HG03064 (cell line): ENCODE data around the gene HYLS1.

Experiments
- ATAC-seq: cut with Tn5 transposase; IDR thresholded peaks from one replicate; pipeline ENCODE4 v1.9.1; 2021; ENCODE audit warnings: low read depth; ENCODE audit not compliant: unreplicated experiment

Gene HYLS1

GRCh38 chr11:125931668-125932067 is 44.2 kb downstream of the HYLS1 start:
- no peak for ATAC-seq

GRCh38 chr11:125932301-125932700 is 44.8 kb downstream of the HYLS1 start:
- no peak for ATAC-seq

- ATAC-seq: no peak
These were observed 45.8 kb downstream of the HYLS1 start for GRCh38 chr11:125933030-125933813.

- ATAC-seq: no peak
These were observed 47.0 kb downstream of the HYLS1 start for GRCh38 chr11:125934473-125934872.

- ATAC-seq: no peak
These were observed 47.6 kb downstream of the HYLS1 start for GRCh38 chr11:125935056-125935455.

- ATAC-seq: no peak
These were observed 48.2 kb downstream of the HYLS1 start for GRCh38 chr11:125935618-125936199.

GRCh38 chr11:125938418-125938817 is 51.0 kb downstream of the HYLS1 start:
- no peak for ATAC-seq

GRCh38 chr11:125939081-125939521 is 51.6 kb downstream of the HYLS1 start:
- ATAC-seq: no peak

- ATAC-seq: no peak
These were observed 52.7 kb downstream of the HYLS1 start for GRCh38 chr11:125940145-125940544.

GRCh38 chr11:125941267-125941618 is 53.8 kb downstream of the HYLS1 start:
- ATAC-seq: no peak

GRCh38 chr11:125941619-125942611 is 54.4 kb downstream of the HYLS1 start:
- ATAC-seq: no peak

- ATAC-seq: no peak
These were observed 55.4 kb downstream of the HYLS1 start for GRCh38 chr11:125942771-125943428.

- no peak for ATAC-seq
These were observed 56.3 kb downstream of the HYLS1 start for GRCh38 chr11:125943661-125944349.

GRCh38 chr11:125944350-125945010 is 57.0 kb downstream of the HYLS1 start:
- ATAC-seq: no peak

- ATAC-seq: no peak
These were observed 57.7 kb downstream of the HYLS1 start for GRCh38 chr11:125945011-125945796.

GRCh38 chr11:125945797-125946520 is 58.5 kb downstream of the HYLS1 start, which contains the start of gene VSIG10L2:
Gene VSIG10L2 (plus strand): TSS chr11:125946044. CDS start chr11:125946056, 12 bp downstream.
- ATAC-seq: no peak

GRCh38 chr11:125946712-125947418 is 59.4 kb downstream of the HYLS1 start:
- ATAC-seq: no peak
